Fibroblast of gingiva (primary cell): ENCODE data around the gene TTC7B.
"Not testable (repeated sequence)": the region's sequence is repeated elsewhere in the genome, so short reads cannot be mapped to it uniquely, and the experiment has no call there.

ENCODE experiments used
- DNase-seq: peaks from one replicate; pipeline ENCODE4 v3.0.0-alpha.2; 2011; ENCODE audit warnings: low read depth

Gene TTC7B

DNA sequence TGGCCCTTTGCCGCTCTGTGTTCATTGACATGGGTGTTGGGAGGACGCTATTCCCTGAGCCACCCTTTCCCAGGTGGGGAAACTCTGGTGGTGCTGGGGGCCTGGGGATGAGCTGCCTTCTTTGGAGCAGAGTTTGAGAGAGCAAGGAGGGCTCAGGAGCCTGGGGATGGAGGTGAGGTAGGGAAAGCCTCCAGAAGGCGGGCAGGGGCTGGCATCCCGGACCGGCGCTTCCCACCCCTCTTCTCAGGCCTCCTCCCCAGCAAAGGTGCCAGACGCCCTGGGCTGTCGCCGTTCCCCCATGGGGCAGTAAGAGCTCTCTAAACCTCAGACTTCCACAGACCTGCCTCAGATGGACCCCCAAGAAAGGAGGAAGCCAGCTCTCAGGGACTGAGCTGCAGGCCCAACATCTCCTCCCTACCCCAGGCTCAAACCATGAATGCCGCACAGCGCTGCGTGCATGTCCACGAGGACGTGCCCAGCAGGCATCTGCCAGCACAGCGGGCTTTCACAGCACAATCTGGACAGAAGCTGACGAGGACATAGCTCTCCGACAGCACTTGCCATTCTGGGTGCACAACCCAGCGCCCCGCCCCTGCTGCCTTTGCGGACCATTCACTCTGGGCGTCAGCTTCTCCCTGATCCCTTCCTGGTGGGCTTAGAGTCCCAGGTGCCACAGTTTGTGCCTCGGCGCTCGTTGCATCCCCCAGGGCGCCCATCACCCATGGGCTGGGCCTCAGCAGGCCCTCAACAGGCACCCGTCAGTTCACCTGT, 14.9 kb upstream of the TTC7B start:
- DNase-seq: no peak

DNA sequence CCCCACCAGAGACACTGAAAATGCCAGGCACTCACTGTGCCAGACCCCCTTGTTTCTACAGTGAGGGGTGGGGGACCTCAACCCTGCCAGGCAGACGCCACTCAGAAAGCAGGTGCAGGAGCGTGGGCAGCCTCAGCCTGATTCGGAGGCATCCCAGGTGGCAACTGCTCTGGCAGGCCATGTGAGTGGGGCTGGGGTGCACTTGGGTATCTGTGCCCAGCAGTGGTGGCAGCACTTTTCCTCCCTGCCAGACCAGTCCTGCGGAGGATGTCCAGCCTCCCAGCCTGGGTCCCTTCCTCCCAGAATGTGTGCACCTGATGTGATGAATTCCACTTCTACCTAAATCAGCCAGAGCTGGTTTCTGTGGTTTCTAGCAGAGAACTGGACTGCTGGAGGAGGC, 13.4 kb upstream of the TTC7B start:
- DNase-seq: no peak

DNA sequence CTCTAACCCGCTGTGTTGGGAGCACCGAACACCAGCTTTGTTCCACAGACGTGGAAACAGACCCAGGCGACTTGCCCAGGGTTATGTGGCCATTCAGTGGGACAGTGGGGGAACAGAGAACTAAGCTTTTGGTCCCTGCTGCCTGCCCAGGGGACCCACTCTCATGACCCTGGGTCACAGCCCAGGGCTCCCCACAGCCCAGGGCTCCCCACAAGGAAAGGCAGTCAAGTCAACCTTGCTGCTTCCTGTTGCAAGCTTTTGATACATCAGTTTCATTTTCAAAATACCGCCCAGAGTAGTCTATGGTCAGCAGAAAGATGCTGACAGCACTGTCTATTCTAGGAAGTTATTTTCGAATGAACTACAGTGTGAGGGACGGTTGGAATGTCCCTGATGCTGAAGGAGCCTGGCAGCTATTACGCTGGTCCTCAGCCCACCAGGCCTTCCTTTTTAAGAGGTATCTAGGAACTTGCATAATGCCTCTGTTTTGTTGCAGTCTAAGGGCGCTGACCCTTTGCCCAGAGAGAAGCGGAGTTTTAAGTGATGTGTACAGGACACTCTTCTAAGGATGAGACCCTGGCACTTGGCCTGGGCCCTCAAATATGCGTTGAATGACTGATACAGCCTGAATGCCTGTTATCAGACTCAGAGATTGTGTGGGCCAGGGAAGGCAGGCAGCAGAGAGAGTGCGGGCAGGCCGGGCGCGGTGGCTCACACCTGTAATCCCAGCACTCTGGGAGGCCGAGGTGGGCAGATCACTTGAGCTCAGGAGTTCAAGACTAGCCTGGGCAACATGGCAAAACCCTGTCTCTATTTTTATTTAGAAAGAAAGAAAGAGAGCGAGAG, 12.6 kb upstream of the TTC7B start:
- DNase-seq: no peak

DNA sequence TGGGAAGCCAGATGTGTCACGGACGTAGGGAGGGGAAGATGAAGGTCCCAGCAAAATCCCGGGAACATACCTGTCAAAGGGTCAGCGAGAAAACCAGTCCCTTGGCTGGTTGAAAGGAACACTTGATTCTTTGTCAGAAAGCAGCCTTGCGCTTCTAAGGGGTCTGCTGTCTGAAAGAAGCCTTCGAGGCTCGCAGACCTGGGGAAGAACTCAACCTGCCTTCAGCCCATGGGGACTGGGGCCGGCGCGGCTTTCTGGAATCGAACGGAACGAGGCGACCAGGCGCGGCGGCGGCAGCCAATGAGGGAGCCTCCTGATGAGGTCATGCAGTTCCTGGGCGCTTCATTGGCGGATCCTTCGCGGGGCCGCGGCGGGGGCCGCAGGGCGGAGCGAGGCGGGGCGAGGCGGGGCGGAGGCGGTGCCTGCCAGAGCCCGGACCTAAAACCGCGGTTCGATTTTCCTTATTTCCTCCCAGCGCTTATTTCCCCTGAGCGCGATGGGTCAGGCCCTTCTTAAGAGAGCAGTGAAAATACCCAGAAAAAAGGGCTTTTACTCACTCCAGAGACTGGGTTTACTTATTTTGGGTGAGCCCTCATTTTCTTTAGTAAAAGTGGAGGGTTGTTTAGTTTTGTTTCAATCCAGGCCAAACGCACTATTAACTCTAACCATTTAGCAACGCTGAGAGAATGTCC, 11.8 kb upstream of the TTC7B start:
- peak; percentile 82 for DNase-seq

DNA sequence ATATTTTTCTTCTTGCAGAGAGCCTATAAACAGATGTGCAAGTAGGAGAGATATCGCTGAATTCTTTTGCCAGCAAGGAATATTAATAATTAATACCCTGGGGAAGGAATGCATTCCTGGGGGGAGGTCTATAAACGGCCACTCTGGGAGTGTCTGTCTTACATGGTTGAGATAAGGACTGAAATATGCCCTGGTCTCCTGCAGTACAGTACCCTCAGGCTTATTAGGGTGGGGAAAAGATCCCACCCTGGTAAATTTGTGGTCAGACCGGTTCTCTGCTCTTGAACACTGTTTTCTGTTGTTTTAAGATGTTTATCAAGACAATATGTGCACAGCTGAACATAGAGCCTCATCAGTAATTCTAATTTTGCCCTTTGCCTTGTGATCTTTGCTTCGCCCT, 7.3 kb upstream of the TTC7B start:
- not testable (repeated sequence) for DNase-seq

DNA sequence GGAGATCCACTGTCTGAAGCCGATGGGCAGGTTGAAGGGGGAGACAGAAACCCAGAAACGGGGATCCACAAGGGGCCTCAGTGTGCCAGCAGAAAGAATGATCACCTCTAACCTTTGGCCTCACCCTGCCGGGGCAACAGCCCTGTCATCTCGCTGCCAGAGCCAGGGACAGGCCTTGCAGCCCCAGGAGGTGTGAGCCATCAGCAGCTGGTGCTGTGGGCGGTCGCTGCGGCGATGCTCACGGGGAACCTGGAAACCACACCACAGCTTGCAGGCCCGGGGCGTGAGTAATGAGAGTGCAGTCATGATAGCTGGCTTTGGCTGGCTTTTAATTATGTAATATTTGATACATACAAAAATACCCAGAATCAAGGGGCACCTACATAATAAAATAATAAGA, 4.7 kb upstream of the TTC7B start:
- DNase-seq: no peak

DNA sequence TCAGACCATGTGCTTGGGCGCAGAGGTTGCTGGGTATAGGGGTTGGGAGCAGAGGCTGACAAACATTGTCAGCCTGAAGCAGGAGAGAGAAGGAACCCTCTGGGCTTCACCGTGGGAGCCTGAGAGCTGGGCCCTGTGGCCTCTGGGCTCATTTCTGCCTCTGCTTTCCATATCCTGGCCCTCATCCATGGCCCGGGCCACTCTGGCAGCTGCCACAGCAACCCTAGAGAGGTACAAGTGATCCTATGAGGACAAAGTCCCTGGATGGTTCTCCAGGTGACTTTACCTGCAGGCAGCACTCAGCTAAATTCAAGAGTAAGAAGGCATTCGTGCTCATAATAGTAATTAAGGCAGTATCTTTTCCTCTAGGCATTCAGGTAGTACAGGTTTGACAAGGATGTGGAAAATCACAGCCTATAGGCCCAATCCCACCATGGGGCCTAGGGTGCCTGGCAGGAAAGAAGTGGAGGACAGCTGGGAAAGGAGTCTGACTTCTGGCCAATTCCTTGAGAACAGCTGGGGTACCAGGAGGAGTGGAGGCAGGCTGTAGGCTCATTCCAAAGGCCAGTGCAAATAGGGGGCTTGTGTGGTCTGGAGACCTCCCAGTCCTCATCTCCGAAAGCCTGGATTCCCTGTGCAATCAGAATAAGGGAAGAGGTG, 3.6 kb upstream of the TTC7B start:
- no peak for DNase-seq

DNA sequence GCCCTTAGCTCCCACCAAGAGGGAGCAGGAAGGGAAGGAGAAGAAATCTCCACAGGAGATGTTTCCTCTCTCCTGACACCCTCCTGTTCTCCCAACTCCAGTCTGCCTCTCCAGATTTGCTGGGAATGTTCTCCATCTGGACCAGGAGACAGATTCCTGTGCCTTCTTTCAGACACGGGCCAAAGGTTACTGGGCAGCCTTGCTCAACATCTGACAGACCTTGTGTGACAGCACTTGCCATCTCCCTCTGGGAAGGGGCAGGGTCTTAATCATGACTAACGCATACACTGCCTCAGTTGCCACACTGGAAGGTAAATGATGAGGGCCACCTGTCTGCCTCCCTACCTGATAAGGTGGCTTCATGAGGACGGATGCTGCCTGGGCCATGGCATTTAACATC, 2.5 kb upstream of the TTC7B start:
- DNase-seq: no peak

DNA sequence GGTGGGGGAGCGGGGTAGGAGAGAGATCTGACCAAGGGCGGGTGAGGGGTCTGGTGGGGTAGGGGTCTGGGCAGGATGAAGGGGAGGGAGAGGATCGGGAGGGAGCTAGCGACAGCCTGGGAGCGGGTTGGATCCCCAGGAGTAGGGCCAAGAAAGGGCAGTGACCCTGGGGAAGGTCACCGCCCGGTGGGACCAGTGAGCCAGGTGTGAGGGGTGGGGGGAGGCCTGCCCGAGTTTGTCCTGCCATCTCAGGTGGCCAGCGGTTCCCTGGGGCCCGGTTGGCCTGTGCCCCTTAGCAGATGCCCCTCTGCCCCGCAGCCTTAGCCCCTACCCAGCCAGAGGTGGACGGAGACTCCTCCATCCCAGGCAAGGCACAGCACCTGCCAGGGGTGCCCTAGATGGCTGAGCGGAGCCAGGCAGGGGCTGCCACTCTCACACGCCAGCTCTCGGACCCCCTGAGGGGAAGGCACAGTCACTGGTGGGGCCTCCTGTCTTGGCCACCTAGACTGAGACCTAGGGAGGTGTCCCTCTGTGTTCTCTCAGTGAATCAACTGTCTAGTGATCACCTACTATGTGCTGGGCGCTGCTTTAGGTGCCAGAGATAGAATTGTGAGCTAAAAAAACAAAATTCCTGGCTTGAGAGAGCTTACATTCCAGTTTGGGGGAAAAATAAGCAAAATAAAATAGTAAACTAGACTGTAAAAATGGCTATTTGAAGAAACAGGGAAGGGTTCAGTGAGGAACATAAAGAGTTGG, 629 bp upstream of the TTC7B start:
- no peak for DNase-seq

DNA sequence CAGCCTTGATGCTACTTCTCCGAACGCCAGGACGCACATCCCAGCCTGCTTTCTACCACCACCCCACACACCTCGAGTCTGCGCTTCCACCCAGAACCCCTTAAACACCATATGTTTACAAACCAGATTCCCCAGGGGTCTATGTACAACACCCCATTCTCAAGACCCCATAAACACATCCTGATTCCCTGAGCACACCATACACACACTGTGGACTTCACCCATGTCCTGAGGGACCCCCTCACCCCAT, 733 bp downstream of the TTC7B start:
- DNase-seq: no peak

DNA sequence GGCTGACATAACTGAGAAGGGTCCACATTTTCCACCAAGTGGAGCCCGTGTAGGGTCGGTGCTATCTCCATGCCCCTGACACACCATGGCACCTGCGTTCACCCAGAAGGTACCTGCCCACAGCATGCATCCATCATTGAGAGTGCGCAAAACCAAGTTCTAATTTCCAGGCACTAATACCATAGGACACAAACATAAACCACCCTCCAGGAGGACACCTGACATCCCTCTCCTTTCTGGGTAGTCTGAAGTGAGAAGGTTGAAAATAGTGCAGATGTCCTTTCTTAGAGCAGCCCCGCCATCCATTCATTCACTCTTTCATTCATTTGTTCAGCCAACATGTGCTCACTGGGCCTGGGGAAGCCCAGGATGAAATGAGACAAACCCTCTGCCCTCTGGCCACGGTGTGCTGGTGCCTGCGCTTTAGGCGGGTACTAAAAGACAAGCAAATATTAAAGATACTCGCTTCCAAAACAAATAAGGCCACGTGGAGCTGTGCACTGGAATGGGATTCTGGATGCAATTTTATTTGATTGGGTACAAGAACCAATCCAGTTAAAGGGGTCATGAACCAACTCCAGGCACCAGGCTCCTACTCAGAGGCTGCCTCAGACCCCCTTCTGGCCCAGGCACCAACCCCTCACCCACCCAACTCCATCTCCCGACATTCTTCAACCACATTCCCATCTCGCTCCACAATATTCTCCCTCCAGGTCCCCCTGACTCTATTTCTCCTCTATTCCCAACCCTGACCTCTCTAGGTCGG, 1.2 kb downstream of the TTC7B start:
- DNase-seq: no peak

DNA sequence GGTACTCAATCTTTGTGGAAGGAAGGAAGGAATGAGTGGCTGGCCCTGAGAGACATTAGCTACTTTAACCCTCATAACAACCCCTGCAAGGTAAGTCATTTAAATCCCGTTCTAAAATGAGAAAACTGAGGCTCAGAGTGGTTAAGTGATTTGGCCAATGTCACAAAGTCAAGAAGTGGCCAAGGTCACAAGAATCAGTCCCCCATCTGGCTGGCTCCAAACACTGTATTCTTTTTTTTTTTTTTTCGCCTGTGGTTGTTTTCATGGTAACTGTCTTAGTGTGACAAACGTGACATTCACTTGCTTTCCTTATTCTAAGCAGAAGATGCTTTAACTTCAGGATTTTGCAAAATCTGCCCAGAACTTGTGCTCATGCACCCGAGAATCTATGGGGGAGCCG, 2.8 kb downstream of the TTC7B start:
- DNase-seq: no peak

DNA sequence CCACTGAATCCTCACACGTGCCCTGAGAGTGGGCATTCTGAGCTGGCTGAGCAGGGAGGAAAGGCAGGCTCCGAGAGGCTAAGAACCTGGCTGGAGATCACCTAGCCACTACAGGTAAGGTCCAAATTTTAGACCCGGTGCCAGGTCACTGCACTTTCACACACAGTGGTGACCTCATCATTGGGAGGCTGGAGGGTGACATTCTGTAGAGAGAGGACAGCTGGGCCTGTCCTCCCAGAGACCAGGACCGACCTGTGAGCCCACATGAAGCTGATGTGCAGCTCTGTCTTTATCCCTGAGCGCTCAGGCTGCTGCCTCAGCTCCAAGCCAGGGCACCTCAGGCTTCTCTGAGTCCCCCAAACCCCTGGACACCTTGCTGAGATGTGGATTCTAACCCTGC, 4.1 kb downstream of the TTC7B start:
- no peak for DNase-seq

DNA sequence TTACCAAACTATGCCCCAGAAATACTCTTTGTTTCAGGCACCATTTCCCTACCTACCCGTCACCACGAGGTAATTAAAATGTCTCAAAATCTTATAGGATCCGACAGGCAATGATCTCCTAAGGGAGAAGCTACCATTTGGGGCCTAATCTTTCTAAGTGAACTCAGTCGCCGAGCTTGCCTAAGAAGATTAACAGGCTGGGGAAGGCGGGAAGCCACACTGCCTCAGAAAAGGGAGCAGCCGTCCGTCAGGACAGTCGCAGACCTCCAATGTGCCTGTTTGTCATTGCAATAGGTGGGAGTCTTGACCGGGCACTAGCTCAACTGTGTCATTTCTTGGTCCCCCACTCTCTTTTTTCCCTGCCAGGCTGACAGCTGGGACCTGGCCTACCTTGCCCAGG, 4.6 kb downstream of the TTC7B start:
- DNase-seq: no peak

DNA sequence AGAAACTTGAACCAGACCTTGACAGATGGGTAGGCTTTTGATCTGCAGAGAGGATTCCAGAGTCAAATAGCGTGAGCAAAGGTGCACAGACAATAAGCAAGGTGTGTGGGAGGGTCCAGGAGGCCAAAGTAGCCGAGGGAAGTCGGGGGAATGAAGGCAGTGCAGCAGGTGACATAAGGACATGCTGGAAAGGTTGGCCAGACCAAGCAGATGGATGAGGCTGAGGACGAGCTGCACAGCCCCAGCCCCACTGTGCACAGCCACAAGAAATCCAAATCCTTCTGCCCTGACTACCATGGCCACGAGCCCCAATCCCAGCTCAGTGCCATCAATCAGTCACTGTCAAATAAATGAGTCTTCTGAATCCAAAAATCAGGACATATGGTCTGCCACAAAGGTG, 5.4 kb downstream of the TTC7B start:
- no peak for DNase-seq

DNA sequence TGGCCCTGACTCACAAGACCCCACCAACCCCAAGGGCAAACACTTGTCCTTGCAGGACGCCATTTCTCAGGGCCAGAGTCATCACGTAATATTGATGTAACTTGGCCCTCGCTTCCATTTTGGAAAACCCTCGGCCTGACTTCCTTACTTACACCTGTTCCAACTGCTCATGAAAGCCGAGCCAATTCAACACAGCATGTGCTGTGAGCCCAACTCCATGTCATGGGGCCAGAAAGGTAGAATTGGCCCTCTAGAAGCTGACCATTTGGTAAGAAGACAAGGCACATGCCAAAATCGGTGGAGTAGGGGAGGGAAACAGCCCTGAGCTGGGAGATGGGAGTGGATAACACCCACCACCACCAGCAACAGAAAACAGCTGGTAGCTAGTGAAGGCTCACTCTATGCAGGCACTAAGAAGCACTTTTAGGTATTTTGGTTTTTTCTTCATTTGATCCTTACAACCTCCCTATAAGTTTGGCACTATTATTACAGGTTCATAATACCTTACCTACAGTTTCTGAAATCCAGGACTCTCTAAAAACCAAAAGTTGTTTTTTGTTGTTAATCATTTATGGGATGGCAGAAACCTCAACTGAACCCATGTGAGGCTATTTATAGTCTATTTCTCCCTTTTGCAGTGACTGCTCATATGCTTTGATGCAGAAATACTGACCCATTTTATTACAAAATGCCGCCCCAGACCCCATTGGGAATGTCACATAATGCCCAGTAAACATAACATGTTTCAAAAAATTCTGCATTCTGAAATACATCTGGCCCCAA, 6.5 kb downstream of the TTC7B start:
- no peak for DNase-seq

DNA sequence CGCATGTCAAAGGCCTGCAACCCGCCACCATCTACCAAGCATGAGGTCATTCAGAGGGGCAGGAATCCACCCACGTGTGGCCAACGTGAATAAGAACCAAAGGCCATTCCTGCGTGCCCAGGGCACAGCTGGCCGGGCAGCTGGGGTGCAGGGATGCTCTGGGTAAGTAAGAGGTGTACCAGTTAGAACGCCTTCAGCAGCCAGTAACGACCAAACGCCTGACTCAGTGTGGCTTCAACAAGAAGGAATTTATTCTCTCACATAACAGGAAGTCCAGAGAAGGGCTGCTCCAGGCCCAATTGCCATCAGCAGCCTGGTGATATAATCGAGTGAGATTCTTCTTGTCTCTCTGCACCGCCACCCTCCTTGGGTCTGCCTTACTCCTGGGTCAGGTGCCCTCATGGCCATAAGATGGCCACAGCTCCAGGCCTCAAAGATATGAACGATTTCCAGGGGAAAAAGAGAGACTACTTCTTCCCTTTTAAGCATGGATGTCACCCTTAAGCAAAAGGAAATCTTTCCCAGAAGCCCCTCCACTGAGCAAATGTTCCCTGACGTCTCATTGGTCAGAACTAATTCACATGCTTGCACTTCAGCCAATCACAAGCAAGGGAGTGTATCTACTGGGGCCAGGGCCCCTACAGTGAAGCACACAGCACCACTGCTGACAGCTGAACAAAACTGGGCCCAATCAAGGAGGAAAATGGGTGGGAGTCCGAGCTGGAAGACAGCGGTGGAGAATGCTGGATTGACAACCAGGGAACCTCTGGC, 7.3 kb downstream of the TTC7B start:
- DNase-seq: no peak

DNA sequence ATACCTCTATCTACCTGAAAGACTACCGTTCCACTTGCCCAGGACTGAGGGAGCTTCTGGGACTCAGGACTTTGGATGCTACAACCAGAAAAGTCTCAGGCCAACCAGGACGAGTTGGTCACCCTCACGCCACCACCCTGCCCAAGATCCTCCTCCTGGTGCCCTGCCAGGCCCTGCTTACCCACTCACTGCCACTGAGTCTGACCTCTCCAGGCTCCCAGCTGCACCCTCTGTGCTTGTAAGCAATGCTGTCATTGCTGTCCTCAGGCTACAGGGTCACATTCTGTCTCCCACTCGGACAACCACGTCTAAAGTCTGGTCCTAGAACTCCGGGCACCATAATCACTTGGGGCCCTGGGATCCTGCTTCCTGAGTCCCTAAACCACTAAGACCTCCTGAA, 9.2 kb downstream of the TTC7B start:
- DNase-seq: no peak

DNA sequence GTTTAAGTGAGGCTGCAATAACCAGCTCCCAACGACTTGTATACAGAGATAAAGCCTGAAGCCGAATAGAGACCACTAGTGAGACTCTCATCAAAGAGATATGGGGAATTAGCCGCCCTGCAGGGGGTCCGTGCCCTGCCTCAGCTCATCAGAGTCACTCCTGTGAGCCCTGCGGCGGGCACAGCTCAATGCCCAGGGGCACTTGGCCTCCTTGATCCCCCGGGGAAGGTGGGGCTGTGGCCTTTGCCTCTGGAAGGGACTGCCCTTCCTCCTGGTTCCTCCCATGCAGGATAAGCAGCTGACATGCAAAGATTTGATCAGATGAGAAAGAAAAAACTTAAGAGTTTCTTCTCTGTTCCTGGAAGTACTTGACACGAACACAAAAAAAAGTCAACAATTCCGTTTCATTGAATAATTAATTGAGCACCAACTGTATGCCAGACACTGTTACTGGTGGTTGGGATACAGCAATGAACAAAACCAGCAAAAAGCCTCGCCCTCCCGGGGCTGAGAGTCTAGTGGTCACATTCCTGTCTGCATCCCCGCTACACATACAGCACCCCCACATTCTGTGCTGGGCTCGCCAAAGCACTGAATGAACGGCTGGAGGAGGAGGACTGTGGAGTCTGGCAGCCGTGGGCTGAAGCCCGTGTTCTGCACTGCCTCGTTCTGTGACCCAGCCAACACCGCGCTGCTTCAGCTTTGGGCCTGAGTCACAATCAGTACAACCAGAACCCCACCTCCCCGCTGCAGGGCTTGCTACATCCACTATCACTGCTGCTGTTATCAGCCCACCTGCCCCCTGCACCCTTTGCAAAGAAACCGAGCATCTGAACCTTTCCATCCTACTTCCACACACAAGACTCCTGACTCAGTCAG, 10.3 kb downstream of the TTC7B start:
- DNase-seq: no peak
